Stimulated activated CD4-positive, alpha-beta T cell treated with anti-CD3 and anti-CD28 coated beads, Interleukin-4, amount 100 ng/mL, for 4 hours (primary cell): ENCODE measurements around the gene PRR20G.
"Not testable (repeated sequence)": the region's sequence is repeated elsewhere in the genome, so short reads cannot be mapped to it uniquely, and the experiment has no call there.

Source experiments
- DNase-seq, 2 experiments: peaks; one replicate each; pipeline ENCODE4 v3.0.0-alpha.2; 2020

Gene PRR20G

GRCh38 chr3:127287840-127288239, at the start of gene PRR20G:
Gene PRR20G, minus strand, starts transcription at chr3:127288046. Its CDS starts 681 bp downstream, at chr3:127287365.
- no peak for DNase-seq

- no peak for DNase-seq
These were observed 49.2 kb upstream of the PRR20G start for GRCh38 chr3:127337001-127337400.

- DNase-seq = no peak
These were observed 48.3 kb upstream of the PRR20G start for GRCh38 chr3:127336101-127336500.

- DNase-seq = no peak
These were observed 42.5 kb upstream of the PRR20G start for GRCh38 chr3:127330385-127330784.

GRCh38 chr3:127329631-127330285, 41.9 kb upstream of the PRR20G start:
- no peak for DNase-seq

- DNase-seq = no peak
These were observed 40.6 kb upstream of the PRR20G start for GRCh38 chr3:127328421-127328820.

- no peak for DNase-seq
These were observed 38.5 kb upstream of the PRR20G start for GRCh38 chr3:127326341-127326740.

- no peak for DNase-seq
These were observed 37.7 kb upstream of the PRR20G start for GRCh38 chr3:127325629-127325961.

- no peak for DNase-seq
These were observed 37.2 kb upstream of the PRR20G start for GRCh38 chr3:127324913-127325628.

GRCh38 chr3:127324076-127324475, 36.2 kb upstream of the PRR20G start:
- DNase-seq = no peak

GRCh38 chr3:127323581-127323980, 35.7 kb upstream of the PRR20G start:
- DNase-seq = no peak

- DNase-seq = no peak
These were observed 33.5 kb upstream of the PRR20G start for GRCh38 chr3:127321371-127321770.

GRCh38 chr3:127320529-127321121, 32.8 kb upstream of the PRR20G start:
- DNase-seq = no peak

- DNase-seq = no peak
These were observed 28.8 kb upstream of the PRR20G start for GRCh38 chr3:127316685-127317084.

GRCh38 chr3:127312818-127313217, 25.0 kb upstream of the PRR20G start:
- DNase-seq = no peak

GRCh38 chr3:127308821-127309220, 21.0 kb upstream of the PRR20G start:
- not testable (repeated sequence) for DNase-seq

- DNase-seq = no peak
These were observed 20.1 kb upstream of the PRR20G start for GRCh38 chr3:127307916-127308315.

GRCh38 chr3:127307112-127307835, 19.4 kb upstream of the PRR20G start:
- no peak for DNase-seq

- no peak for DNase-seq
These were observed 18.7 kb upstream of the PRR20G start for GRCh38 chr3:127306361-127307111.

GRCh38 chr3:127305499-127306060, 17.7 kb upstream of the PRR20G start:
- DNase-seq = no peak

GRCh38 chr3:127304121-127304744, 16.4 kb upstream of the PRR20G start:
- no peak for DNase-seq

GRCh38 chr3:127299276-127299675, 11.4 kb upstream of the PRR20G start:
- DNase-seq = no peak
